Stimulated activated CD8-positive, alpha-beta memory T cell treated with anti-CD3 and anti-CD28 coated beads, Interleukin-12 subunit alpha, Interleukin-12 subunit beta, amount 100 ng/mL, for 24 hours (primary cell): Measurements from ENCODE around the gene HCFC1R1.
"Not testable (repeated sequence)": the region's sequence is repeated elsewhere in the genome, so short reads cannot be mapped to it uniquely, and the experiment has no call there.

Experiments used
- DNase-seq: peaks from one replicate; pipeline ENCODE4 v3.0.0-alpha.2; 2020; ENCODE audit errors: extremely low read depth

The HCFC1R1 gene

GRCh38 chr16:3057181-3058138, 33.7 kb upstream of the HCFC1R1 start:
- DNase-seq: no peak

GRCh38 chr16:3056336-3057180, 32.8 kb upstream of the HCFC1R1 start:
- DNase-seq: no peak

- DNase-seq: not testable (repeated sequence)
Measured at GRCh38 chr16:3055734-3056115, 32.0 kb upstream of the HCFC1R1 start.

- DNase-seq: no peak
Measured at GRCh38 chr16:3054965-3055733, 31.4 kb upstream of the HCFC1R1 start.

GRCh38 chr16:3053330-3053710, 29.6 kb upstream of the HCFC1R1 start:
- not testable (repeated sequence) for DNase-seq

GRCh38 chr16:3052571-3053329, 29.0 kb upstream of the HCFC1R1 start:
- DNase-seq: not testable (repeated sequence)

GRCh38 chr16:3051494-3051893, 27.8 kb upstream of the HCFC1R1 start:
- DNase-seq: no peak

GRCh38 chr16:3051009-3051408, 27.3 kb upstream of the HCFC1R1 start:
- DNase-seq: no peak

- no peak for DNase-seq
Measured at GRCh38 chr16:3050487-3050886, 26.7 kb upstream of the HCFC1R1 start.

- DNase-seq: no peak
Measured at GRCh38 chr16:3049921-3050481, 26.3 kb upstream of the HCFC1R1 start.

GRCh38 chr16:3047387-3047720, 23.6 kb upstream of the HCFC1R1 start:
- no peak for DNase-seq

- no peak for DNase-seq
Measured at GRCh38 chr16:3046641-3047386, 23.1 kb upstream of the HCFC1R1 start.

- DNase-seq: no peak
Measured at GRCh38 chr16:3045758-3046640, 22.3 kb upstream of the HCFC1R1 start, which contains the start of gene MMP25. Gene MMP25 (plus strand): TSS chr16:3046561. CDS start chr16:3046918, 357 bp downstream.

GRCh38 chr16:3044708-3045107, 21.0 kb upstream of the HCFC1R1 start:
- no peak for DNase-seq

GRCh38 chr16:3042376-3042775, 18.6 kb upstream of the HCFC1R1 start:
- no peak for DNase-seq

GRCh38 chr16:3038896-3039295, 15.2 kb upstream of the HCFC1R1 start:
- no peak for DNase-seq

- DNase-seq: no peak
Measured at GRCh38 chr16:3038256-3038655, 14.5 kb upstream of the HCFC1R1 start.

- no peak for DNase-seq
Measured at GRCh38 chr16:3036726-3037315, 13.1 kb upstream of the HCFC1R1 start, which contains the start of gene BICDL2. Gene BICDL2 (minus strand): TSS chr16:3036944. CDS start chr16:3035496, 1,448 bp downstream.
